ENCODE data around the gene ABCC4.

DNA sequence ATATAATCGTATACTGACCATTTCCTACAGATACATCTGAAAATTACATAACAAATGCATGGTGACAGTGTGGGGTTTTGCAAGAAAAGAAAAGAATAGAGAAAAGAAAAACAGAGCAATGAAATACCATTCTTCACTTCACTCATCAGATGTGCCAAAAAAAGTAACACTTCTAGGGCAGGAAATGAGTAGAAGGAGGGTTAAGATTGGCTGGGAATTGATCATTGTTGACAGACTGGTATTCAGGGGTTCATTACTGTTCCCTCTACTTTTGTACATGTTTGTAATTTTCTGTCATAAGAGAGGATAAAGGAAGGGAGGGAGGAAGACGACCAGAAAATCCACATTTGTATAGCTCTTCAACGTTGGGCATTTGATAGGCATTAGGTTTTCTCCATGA, 31.5 kb downstream of the ABCC4 start:
- no peak for TF ChIP-seq POLR2A (IDR thresholded peaks at IDR 0.05)
- TF ChIP-seq, protein P1, sequence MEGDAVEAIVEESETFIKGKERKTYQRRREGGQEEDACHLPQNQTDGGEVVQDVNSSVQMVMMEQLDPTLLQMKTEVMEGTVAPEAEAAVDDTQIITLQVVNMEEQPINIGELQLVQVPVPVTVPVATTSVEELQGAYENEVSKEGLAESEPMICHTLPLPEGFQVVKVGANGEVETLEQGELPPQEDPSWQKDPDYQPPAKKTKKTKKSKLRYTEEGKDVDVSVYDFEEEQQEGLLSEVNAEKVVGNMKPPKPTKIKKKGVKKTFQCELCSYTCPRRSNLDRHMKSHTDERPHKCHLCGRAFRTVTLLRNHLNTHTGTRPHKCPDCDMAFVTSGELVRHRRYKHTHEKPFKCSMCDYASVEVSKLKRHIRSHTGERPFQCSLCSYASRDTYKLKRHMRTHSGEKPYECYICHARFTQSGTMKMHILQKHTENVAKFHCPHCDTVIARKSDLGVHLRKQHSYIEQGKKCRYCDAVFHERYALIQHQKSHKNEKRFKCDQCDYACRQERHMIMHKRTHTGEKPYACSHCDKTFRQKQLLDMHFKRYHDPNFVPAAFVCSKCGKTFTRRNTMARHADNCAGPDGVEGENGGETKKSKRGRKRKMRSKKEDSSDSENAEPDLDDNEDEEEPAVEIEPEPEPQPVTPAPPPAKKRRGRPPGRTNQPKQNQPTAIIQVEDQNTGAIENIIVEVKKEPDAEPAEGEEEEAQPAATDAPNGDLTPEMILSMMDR (IDR thresholded peaks at IDR 0.05) = no peak

Data from stomach (tissue), 4 donors.